Iris pigment epithelial cell (primary cell): ENCODE measurements around the gene FRY.
A peak's percentile ranks its signal among the peaks of the same experiment; 100 is the strongest.

ENCODE experiments used
- DNase-seq: peaks from one replicate; pipeline ENCODE4 v3.0.0-alpha.2; 2011; ENCODE audit warnings: low read depth

Gene FRY

DNA sequence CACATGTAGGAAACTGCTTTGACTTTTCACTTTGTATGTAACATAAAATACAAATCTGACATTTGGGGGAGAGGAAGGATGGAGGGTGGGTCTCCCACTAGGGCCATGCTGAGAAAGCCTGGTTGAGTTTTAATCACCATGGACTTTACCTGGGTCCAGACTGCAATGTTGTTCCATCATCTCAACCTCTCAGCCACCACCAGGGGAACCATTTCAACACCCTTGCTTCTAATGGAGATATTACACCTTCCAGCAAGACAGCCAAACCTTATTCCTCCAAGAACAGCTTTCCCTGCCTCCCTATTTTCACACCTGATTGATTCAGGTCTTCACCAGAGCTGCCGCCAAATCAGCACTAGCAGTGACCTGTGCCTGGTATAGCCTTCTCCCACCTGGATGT lies 227.5 kb downstream of the FRY start:
- DNase-seq = no peak

DNA sequence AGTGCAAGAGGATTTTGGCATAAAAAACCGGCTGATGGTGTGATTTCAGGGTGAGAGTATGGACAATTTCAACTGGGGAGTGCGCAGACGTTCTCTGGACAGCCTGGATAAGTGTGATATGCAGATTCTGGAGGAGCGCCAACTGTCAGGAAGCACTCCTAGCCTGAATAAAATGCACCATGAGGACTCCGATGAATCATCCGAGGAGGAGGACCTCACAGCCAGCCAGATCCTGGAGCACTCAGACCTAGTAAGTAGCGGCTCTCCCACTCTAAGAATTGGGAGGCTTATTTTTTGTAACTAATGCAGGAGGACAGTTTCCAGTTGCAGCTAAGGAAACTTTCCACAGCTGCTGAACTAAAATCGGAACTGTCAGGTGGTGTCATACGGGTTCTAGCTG lies 230.0 kb downstream of the FRY start:
- peak; percentile 96 for DNase-seq

GRCh38 chr13:32262165-32262564 lies 230.6 kb downstream of the FRY start:
- DNase-seq = no peak

GRCh38 chr13:32262619-32263018 lies 231.0 kb downstream of the FRY start:
- no peak for DNase-seq

- DNase-seq = peak; percentile 75
These were observed 232.8 kb downstream of the FRY start for GRCh38 chr13:32264407-32264806.

GRCh38 chr13:32265726-32266125 lies 234.2 kb downstream of the FRY start:
- DNase-seq = no peak

DNA sequence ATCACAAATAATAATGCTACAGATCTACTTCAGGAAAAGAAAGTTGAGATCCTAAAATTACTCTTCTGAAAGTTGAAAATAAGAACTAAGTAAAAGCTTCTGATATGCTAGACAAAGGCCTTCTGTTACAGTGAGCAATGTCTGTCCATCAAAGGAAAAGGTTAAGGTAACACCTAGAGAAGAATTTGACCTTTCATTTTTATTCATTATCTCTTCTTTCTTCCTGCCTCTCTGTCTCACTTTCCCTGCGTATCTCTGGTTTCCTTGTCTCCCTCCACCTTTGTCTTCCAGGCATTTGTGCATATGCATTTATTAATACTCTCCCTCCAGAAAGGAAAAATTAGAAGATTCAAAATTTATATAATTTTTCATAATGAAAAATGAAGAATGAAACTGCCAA lies 234.6 kb downstream of the FRY start:
- DNase-seq = no peak

DNA sequence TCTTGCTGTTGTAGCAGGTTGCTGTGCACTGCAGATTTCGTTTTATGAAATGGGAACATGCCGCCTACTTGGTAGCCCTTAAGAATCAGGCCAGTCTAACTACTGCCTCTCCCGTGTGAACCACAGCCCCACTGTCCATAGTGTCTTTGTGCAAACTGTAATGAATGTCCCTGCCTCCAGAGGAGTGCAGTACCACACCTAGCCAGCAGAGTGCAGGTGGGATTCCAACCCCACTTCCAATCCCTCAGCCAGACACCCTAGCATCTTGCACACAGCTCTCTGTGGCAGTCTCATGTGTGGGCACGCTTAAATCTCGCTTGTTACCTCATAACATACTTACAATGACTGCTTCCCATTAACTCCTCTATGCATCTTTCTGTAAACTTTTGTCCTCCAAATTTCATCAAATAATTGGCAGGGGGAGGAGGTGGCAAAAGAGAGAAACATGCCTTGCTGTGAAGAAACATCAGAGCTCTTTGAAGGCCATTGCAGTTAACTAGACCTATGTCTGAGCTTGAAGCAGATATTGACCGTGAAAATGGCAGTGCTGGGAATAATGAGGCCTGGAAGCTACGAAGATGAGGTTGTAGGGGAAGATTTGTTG lies 236.4 kb downstream of the FRY start:
- peak; percentile 12 for DNase-seq

DNA sequence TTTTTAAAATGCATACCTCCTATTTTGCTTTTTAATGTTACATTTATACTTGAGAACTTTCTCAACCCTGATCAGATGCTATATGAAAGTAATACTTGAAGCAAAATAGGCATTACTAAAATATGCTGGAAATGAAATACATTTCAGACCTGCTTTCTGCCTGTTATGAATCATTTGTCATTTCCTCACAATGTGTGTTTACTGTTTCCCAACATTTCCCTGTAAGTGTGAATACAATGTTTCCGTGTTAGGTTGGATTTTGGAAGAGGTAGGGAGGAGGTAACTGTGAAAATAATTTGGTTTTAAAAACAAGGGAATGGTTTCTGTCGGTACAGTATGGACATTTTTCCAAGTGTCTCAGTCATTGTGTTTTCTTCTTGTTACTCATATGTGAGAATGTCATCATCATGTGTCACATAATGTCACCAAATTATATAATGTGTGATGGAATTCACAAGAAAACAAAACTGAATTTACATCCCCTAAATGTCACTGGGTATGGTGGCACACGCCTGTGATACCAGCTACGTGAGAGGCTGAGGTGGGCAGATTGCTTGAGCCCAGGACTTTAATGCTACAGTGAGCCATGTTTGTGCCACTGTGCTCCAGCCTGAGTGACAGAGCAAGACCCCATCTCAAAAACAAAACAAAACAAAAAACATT lies 240.6 kb downstream of the FRY start:
- DNase-seq = peak; percentile 50

DNA sequence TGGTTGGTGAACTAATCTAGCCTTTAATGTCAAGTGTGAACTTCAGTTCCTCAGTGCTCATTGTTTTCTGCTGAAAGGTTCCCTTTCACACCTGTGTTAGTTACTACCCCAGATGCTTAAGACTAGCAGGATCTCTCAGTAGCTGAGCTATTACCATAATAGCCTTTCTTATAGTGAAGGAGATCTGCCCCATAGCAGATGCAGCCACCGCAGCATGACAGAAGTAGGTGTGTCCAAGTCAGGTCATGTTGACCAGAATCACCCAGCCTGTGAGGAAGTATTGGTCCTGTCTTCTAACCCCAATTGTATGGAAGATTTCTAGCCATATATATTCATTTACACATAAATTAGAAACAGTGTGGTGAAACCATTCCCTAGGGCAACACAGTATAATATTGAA lies 246.3 kb downstream of the FRY start:
- DNase-seq = no peak

DNA sequence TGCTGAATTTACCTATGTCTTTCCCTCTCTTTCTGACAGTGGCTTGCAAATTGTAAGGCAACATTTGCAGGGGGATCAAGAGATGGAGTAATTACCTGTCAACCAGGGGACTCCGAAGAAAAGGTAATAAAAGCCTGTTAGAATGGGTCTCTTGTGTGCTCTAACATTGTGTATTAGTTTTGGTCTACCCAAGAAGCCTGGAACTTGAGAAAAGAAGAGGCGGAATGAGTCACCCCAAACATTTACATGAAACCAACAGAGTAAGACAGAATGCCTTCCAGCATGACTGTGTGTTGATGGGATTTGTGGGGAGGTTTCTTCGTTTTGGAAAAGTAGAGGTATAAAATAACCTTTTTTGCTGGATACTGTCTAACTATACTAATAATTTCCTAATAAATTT lies 246.9 kb downstream of the FRY start:
- peak; percentile 84 for DNase-seq

DNA sequence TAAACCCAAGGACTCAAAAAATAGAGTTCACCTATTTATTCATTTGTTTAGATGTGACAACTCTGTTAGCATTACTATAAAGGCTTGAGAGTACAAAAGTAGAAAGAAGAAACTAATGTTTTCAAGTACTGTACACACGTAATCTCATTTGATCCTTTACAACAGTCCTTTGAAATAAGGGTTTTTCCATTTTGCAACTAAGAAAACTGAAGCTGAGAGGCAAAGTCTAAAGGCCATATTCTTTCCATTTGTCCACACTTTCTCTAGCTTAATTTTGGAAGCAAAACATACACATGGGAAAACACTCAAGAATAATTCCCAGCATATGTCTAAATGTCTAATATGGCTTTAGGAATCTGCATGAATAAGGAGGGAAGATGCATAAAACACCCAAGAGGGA lies 249.5 kb downstream of the FRY start:
- DNase-seq = no peak

GRCh38 chr13:32282096-32282711 lies 250.6 kb downstream of the FRY start:
- no peak for DNase-seq

- DNase-seq = peak; percentile 78
These were observed 253.5 kb downstream of the FRY start for GRCh38 chr13:32284927-32285632.

DNA sequence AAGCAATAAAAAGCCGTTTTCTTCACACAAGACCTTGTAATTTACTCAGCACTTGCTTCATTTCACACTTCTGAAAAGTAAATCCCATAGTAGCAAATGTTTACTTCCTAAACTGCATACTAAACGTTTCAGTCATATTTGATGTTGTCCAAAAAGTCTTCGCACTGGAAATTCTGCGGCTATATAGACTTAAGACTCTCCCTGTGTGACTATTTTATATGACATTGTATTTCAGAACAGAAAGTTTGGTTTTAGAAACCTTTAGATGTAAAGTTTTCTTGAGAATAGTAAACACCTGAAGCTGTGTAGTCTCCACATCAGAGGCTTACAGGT lies 254.0 kb downstream of the FRY start:
- peak; percentile 58 for DNase-seq

GRCh38 chr13:32297206-32297605 lies 265.6 kb downstream of the FRY start:
- DNase-seq = no peak

DNA sequence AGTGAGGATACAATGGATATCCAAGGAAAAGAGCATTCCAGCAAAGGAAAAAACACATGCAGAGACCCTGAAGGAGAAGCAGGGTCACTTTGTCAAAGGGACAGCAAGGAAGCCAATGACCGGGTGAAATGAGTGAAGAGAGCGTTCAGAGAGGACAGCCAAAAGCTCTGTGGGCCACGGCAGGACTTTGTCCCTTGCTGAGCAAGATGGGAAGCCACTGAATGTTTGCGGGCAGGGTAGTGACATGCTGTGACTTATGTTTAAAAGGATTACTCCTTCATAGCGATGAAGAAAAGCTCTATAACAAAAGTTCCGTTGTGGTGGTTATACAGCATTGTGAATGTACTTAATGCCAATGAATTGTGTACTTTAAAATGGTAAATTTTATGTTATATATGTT lies 267.1 kb downstream of the FRY start:
- no peak for DNase-seq

DNA sequence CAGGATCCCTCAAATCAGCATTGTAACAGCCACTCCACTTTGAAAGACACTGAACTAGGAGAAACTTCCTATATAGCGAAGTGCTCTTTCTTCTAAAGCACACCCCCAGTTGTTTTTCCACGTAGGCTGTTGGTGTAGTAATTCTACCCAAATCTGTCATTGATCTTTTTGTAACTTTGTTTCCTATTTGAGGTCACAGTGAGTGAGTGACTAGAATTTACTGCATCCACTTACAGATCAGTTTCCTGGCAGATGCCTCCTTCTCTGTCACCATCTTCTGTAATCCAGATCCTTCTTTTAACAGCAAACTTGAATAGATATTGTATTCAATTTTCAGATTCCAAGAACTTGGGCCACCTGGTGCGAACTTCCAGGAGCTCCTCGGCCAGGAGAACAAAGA lies 268.3 kb downstream of the FRY start:
- no peak for DNase-seq

DNA sequence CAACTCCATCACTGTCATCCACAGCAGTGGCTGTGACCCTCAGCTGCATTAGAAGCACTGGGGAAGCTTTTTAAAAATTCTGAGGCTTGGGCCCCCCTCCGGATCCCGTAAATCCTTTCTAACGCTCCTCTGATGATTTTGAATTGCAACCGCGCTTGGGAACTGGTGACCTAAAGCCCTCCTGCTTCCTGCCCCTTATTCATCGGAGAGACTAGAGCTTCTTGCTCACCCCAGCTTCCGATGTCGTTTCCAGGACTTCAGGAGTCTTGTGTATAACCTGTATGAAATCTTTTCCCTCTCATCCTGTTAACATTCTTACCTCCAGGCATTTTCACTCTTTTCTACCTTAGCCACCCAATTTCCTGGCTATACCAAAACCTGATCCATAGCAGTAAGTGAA lies 268.8 kb downstream of the FRY start:
- no peak for DNase-seq

DNA sequence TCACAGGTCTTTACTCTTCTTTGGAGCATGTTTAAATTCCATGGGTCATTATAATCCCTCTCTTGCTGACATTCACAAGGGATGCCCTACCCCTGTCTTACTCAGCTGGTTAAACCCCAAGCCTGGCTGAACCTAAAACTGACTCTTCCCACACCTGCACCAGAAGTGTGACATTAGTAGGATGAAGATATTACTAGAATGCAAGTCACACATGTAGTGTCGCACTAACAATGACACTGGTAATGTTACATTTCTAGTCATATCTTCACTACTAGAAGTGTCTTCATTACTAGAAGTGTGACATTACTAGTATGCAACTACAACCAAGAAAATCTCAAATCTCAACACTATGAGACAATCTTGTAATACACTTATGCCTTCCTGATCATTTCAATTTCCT lies 269.3 kb downstream of the FRY start:
- no peak for DNase-seq

GRCh38 chr13:32302461-32302860 lies 270.9 kb downstream of the FRY start:
- DNase-seq = no peak

DNA sequence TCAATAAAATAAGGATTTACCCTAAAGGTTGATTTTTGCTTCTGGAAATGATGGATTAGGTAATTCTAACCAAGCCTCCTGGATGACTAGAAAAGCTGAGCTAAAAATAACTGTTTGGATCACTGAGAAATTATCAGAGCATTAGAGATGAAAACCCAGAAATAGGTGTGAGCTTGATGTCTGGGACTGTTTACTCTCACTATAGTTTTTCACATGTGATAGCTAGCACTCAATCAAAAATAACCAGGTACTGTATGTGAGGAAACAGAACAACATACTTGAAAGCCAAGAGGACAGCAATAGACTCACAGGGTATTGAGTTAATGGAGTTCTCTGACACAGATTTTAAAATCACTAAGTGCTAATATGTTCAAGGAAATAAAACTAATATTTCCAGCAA lies 274.1 kb downstream of the FRY start:
- DNase-seq = no peak
